NB4 (cell line): ENCODE data around the gene NME8.

Source experiments
- CTCF ChIP-seq: IDR thresholded peaks from one replicate; pipeline ENCODE4 v1.5.1; 2012; ENCODE audit warnings: low read depth, low read length
- POLR2A ChIP-seq: IDR thresholded peaks from 2 replicates; pipeline ENCODE4 v1.6.1; 2011; ENCODE audit warnings: mild to moderate bottlenecking; ENCODE audit not compliant: insufficient read length; ENCODE audit errors: extremely low read depth

- TF ChIP-seq CTCF (no peak), POLR2A (no peak)
Observed at GRCh38 chr7:37928878-37929277, 80.5 kb downstream of the NME8 start.
